Left kidney (tissue), 2 donors: Measurements from ENCODE around the gene TBC1D1. TPM values are rescaled to one million over a fixed set of nuclear protein-coding genes. Genes with fewer than 3 reads are reported as not detected.

Experiments
- DNase-seq: peaks from one replicate; pipeline ENCODE4 v3.0.0-alpha.2; 2013
- polyA plus RNA-seq: library from polyadenylated mRNA; unstranded; fragments of 120-200 nt; gene quantifications from one replicate; pipeline ENCODE4 v1.2.1, GENCODE V29; 2013; ENCODE audit not compliant: insufficient read length

TBC1D1 gene
- polyA plus RNA-seq, 1 donor = 197 TPM

DNA sequence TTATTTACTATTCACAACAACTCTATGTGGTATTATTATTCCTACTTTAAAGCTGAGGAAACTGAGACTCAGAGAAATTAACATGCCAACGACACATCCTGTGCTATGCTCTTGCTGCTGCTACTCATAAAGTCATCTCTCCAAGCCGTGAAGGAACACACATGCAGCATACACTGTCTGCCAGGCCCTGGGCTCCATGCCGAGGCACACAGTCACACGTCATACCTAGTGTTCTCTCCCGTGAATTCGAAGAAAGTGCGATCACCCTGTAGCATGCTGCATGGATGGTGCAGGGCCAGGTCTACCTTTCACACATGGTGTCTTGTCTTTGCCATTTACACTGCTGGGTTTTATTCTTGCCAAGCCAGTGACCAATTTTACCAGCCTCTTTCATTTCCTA, 34.1 kb downstream of the TBC1D1 start:
- no peak for DNase-seq

DNA sequence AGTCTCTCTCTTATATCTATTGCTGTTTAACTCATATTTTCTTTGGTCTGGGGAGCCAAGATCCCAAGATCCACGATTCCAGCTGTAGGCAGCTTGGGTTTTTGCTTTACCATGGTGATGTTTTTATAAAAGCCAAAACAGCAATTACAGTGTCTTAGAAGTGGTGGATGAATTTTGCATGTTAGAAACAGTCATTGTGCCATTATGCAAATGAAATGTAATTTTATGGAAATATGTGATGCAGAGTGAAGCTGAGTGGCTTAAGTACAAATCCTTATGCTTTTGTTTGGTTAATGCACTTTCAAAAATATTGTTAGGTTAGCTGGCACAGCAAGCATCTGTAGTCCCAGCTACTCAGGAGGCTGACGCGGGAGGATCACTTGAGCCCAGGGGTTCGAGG, 36.5 kb downstream of the TBC1D1 start:
- no peak for DNase-seq

DNA sequence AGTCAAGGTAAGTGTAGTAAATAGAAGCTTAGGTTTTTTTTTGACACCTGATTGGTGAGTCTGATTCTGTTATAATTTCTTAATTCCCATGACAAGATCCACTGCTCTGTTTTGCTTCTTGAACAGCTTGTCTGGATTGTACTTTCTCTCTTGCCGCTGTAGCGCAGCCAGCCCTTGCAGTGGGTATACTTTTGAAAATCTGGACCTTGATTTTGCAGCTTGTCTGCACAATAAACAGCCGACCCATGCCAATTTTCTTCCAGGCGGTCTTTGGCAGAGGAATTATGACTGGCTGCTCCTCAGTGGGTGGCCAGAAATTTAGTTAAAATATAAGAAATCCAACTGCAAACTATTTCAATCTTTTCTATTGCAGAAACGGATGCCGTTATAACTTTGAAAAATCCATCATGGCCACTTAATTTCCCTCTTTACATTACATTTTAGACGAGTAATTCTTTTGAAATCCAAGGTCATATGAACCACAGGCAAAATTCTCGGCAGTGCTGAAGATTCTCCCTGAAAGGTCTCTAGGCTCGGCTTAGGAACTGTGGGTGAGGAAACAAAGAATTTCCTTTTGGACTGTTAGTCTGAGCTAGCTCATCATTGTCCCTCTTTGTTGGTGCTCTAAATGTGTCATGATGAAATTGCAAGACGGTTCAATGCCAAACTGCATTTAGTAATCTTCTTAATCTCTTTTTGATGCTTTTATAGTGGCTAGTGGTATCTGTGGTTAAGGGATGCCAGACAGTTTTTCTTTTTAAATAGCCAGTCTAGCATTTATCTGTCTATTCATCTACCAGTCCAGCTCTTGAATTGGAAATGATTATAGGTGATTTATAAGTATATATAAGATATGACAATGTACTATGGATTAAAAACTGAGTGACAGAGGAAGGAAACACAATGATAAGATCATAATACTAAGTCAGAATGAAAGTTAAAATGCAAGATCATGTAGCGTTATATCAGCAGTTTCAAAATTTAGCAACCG, 37.8 kb downstream of the TBC1D1 start:
- no peak for DNase-seq

DNA sequence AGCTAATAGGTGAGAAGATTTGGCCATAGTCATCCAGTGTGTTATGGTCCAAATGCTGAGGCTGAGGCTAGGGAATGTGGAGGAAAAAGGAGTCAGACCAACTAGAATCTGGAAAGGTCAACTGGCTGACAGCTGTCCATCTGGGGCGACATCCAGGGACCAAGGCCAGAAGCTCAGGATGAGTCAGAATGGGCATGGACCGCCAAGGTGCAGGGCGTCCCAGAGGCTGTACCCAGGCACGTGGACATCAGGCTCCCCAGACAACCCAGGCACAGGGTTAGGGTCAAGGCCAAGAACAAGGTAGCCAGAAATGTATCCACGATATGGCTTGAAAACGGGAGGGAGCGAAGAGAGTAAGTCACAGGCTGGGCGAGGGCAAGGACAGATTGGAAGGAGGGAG, 43.2 kb downstream of the TBC1D1 start:
- no peak for DNase-seq

DNA sequence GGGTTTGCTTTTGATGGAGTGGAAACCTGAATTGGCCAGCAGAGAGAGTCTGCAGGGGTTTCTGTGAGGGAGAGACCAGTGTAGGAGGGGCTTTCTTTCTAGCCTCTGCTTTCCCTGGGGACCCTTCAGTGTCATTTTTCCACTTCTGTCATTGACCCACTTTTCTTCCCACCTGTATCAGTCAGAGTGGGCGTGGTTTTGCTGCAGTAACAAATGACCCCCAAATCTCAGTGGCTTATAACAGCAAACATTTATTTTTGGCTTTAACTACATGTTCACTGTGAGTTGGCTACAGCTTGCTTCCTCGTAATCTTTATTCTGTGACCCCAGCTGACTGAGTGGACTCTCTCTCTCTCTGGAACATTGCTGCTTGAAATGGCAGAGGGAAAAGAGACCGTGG, 43.7 kb downstream of the TBC1D1 start:
- DNase-seq = no peak

DNA sequence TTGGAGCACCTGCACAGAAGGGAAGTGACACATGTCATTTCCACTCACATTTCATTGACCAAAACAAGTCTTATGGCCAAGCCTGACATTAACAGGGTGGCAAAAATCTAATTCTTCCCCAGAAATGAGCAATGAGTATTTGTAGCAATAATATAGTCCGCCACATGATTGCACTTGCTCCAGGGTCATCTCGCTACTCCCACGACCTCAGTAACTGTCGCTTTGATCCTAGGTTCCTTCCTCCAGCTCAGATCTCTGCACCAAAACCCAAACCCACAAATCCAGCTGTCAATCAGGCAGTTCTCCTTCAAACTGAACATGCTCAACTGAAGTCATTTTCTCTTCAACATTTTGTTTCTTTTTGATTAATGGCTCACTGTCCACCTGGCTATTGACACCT, 44.1 kb downstream of the TBC1D1 start:
- no peak for DNase-seq

DNA sequence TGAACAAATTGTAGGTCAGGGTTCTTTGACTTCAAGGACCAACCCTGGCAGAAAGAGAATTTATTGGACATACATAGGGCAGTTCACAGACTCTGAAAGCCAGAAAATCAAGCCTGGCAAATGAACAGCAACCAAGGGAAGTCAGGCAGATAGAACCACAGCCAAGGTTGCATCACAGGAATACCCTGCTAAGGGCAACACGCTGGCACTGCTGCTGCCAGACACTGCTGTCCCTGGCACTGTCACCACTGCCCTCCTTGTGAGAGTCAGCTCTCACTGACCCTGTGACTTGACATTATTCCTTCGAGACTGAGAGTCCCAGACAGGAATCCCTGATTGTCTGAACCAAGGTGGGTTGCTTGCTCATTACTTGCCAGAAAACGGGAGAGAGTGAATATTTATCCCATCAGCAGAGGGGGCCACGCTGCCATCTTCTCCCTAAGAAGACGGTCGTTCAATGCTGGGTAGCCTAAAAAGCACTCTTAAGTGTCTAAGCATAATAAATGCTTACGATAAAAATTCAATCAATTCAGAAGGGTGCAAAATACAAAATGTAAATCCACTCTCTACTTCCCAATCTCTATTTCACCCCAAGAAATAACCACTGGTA, 46.1 kb downstream of the TBC1D1 start:
- no peak for DNase-seq

DNA sequence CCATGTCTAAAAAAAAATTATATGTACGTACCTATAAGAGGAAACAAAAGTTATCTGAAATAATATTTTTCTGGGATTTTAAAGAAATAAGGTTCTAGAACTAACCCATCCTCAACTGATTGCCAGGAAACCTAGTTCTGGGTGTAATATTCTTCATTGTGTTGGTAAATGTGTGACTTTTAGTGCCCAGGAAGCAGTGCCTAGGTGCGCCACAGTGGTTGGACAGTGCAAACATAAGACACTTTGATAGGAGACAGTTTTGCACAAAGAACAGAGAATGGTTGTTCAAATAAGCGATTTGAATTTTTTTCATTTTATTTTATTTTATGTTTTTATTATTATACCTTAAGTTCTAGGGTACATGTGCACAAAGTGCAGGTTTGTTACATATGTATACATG, 47.3 kb downstream of the TBC1D1 start:
- DNase-seq = no peak

DNA sequence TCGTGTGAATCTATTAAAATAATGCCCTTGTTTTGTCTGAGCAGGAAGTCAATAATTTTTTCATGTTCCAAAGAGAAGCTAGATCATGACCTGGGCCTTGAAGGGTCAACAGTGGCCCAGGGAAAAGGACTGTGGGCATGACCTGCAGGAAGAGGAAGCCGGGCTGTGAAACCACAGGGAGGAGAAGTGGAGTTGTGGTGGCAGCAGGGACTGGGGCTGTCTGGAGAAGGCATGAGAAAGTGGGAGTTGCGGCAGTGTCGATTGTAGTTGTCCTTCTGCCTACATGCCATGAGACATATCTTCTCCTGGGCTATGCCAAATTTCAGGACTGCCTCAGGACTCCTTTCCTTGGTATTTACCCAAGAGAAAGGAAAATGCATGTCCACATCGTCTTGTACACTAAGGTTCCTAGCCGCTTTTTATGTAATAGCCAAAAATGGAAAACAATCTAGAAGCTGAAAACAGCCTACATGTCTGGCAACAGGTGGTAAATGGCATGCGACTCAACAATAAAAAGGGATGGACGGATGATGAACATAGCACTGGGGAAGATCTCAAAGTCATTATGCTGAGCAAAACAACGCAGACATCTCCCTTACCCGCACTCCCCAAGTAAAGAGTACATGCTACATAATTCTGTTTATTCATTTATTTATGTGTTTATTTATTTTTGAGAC, 55.8 kb downstream of the TBC1D1 start:
- DNase-seq = no peak

DNA sequence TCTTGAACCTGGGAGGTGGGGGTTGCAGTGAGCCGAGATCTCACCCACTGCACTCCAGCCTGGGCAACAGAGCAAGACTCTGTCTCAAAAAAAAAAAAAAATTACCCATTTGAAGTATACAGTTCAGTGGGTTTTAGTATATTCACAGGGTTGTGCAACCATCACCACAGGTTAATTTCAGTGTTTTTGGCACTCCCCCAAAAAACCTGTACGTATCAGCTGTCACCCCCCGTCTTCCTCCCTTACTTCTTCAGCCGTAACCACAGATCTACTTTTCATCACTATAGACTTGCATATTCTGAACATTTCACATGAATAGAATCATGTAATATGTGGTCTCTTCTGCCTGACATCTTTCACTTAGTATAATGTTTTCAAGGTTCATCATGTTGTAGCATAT, 57.7 kb downstream of the TBC1D1 start:
- DNase-seq = no peak

DNA sequence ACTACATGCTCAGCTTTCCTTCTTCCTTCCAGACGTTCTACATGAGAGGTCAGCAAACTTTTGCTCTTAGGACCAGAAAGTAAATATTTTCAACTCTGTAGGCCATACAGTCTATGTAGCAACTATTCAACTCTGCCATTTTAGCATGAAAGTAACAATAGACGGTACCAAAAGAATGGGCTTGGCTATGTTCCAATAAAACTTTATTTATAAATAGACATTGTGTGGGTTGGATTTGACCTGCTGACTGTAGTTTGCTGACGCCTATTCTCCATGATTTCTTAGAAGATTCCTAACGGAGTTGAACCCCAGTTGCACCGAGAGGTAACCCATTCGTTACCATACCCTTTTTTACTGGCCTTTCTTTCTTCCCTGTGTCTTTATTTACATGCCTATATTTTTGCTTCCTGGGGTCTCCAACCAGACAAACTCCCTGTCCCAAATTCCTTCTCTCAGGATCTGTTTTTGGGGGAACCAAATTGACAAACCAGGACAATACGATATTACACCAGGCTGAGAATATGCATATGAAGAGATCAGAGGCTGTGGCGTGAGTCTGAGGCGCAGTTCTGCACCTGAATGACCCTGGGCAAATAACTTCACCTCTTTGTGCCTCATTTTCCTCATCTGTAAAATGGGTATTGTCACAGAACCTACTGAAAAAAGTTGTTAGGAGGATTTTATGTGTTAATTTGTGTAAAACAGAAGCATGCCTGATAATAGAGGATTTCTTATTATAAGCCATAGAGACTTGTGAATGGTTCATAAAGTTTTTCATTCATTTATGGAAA, 58.9 kb downstream of the TBC1D1 start:
- DNase-seq = no peak

DNA sequence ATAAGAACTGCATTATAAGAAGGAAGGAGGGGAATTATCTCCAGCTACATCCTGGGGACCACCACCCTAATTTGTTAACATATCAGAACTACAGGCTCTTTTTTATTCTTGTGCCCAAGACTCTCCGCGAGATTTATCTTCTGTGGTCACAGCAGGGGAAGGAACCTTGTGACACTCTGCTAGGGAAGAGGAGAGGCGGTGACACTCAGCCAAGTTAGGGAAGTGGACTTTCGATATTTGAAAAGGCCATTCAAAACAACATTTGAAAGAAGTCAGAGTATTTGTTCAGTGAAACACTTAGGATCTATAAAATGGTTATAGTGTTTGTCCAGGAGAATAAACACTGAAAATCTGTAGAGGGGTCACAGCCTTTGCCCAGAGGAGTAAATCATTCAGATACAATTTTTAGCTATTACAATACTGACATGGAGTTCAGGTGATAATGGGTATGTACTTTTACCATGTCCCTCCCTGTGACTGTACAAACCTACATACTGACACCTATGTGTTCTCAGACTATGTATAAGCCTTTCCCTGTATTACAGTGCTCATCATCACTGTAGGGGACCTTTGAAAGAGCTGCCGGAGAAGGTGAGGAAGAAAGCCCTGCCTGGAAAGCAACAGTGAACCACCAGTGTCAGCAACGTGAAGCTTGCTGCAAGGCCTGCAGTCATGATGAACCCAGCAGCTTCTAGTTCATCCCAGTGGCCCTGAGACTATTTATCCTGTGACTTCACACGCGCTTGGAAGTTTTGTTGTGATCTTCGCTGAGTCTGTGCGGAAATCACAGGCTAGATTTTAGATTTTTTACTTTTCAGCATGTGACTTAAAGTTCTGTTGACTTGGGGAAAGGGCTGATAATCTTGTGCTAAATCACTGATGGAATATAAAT, 60.8 kb downstream of the TBC1D1 start:
- DNase-seq = no peak

DNA sequence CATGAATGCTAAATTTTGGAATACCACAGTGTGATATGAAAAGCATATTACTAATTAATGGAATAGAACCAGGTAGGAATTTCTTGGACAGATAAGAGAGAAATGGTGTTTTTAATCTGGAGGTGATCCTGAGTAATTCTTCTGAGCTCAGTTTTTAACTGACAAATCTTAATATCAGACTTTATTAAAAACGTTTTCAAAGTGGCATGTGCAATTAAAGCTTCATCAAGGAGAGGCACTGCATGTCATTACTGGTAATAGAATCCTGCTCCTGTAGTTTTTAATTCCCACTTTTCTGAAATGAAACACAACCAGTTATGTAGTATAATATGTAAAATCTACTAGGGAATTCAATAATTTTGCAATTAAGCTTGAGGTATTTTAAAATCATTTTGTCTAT, 62.3 kb downstream of the TBC1D1 start:
- no peak for DNase-seq

DNA sequence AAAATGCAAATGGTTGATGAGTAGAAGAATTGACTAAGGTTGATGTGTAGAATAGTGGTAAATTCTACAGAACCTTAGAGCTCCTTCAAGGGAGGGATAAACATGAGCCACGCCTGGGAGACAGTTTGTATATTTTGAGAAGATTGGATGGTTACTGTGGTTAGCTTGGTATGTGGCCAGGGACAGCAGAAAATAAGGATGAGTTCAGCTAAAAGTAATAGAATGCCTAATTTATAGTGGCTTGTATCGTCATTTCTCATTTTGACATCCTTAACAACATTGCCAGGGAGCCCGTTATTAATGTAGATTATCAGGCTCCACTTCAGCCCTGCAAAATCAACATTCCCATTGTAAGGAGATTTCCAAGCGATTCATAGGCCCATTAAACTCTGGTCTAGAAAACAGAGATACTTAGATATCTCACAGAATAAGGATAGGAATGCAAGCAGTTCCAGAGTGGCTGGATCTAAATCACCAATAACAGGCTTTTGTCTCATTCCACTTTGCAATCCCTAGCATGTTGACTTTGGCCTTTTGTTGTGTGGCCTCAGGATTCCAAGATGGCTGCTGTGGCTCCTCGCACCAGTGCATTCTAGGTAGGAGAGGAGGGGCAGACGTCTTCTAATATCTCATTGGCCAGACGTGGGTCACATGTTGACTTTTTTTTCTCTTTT, 62.9 kb downstream of the TBC1D1 start:
- no peak for DNase-seq

DNA sequence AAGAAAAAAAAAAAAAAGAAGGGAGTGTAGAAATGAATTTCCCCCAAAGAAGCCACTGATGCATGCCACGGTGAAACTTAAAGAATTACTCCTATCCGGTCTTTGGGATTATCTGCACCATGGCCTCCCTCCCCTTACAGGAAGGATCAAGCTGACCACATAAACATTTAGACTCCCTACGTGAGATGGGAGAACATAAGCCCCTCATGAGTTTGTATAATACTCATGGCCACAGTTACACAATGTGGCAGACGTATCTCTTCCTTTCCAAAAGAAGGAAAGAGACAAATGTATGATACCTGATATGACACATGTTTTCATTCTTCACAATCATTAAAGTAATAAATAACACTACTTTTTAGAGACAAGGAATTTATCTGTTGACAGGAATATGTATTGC, 66.1 kb downstream of the TBC1D1 start:
- DNase-seq = no peak

DNA sequence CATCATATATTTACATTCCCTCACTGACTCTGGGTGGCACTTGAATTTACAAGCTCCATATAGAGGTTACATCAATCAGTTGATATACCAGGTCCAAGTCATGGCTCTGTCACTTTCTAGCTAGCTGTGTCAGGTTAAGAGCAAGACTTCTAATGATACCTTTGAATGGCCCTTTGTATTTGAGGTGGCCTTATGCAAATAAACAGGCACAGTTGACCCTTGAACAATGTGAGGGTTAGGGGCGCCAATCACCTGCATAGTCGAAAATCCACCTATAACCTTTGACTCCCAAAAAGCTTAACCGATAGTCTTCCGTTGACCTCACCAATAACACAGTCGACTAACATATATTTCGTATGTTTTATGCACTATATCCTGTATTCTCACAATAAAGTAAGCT, 68.0 kb downstream of the TBC1D1 start:
- no peak for DNase-seq

DNA sequence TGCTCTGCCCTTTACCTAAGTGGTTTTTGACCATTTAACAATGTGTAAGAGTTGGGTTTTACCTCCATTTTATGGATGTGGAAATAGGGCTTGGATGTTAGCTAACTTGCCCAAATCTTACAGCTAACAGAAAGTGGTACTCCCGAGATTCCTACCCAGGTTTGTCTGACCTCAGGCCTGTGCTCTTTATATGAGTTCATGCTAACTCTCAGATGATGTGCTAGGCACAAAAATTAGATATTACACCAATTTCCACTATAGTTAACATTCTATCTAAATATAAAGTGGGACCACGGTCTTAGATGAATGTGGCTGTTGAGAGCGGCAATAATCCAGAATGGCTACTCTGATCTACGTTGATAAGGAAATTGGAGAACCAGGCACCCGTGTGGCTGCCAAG, 69.2 kb downstream of the TBC1D1 start, which contains the start of gene PTTG2:
PTTG2 (plus strand) TSS at position 301 of the 400 bp plus-strand sequence; CDS start at position 338, 37 bp downstream.
- no peak for DNase-seq

DNA sequence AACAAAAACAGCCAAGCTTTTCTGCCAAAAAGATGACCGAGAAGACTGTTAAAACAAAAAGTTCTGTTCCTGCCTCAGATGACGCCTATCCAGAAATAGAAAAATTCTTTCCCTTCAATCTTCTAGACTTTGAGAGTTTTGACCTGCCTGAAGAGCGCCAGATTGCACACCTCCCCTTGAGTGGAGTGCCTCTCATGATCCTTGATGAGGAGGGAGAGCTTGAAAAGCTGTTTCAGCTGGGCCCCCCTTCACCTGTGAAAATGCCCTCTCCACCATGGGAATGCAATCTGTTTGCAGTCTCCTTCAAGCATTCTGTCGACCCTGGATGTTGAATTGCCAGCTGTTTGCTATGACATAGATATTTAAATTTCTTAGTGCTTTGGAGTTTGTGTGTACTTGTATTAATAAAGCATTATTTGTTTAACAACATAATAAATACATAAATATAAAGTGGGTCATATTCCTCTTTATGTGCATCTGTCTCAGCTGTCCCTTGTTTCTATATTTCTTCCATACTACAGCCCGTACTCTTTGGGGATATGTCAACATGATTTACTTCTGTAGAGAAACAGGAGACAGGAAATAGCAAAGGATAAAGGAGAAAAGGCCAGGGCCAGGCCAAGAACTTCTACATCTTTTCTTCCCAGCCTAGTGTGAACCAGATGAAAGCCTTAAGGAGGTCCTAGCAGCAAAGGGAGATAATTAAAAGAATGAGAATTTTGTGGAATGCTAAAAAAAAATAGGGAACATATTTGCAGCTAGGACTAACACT, 70.0 kb downstream of the TBC1D1 start:
- no peak for DNase-seq

DNA sequence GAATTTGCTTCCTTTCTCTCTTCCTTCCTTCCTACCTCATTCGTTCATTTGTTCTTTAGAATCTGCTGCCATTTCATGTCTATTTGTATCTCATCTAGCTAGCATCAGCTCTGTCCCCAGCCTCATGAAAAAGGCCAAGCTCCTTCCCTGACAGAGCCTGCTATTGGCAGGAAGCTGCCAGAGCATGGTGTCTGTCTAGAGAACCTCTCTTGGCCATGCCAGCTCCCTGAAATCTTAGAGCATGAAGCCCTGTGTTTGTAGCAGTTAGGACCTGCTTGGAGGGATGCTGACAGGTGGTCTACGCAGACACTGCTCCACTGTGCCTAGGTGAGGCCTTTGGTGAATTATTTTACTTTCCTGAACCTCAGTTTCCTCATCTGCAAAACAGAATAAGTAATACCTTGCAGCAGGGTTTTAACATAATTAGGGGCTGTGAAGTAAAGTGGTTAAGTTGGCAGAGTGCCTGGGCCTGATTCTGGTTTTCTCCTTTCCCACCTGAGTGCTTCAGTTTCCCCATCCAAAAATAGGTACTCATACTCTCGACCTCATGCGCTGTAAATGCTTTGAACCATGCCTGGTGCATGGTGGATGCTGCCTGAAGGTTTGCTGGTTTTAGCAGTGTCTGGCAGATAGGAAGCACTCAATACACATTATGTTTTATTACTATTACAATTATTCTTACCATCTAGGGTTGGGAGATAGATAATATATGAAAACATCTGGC, 74.0 kb downstream of the TBC1D1 start:
- no peak for DNase-seq
